GM19025 (cell line): ENCODE data around the gene SLC39A8.

ENCODE experiments used
- ATAC-seq: cut with Tn5 transposase; IDR thresholded peaks from one replicate; pipeline ENCODE4 v1.9.1; 2021; ENCODE audit warnings: mild to moderate bottlenecking, low read depth, moderate library complexity; ENCODE audit not compliant: unreplicated experiment

SLC39A8 gene

GRCh38 chr4:102342404-102343074, 2.7 kb downstream of the SLC39A8 start:
- ATAC-seq: no peak

GRCh38 chr4:102341201-102341600, 4.1 kb downstream of the SLC39A8 start:
- ATAC-seq: no peak

- no peak for ATAC-seq
Measured at GRCh38 chr4:102339018-102339417, 6.3 kb downstream of the SLC39A8 start.

- ATAC-seq: no peak
Measured at GRCh38 chr4:102338405-102338804, 6.9 kb downstream of the SLC39A8 start.

GRCh38 chr4:102335616-102336015, 9.7 kb downstream of the SLC39A8 start:
- ATAC-seq: no peak

- no peak for ATAC-seq
Measured at GRCh38 chr4:102334624-102335023, 10.7 kb downstream of the SLC39A8 start.

GRCh38 chr4:102333787-102334186, 11.5 kb downstream of the SLC39A8 start:
- no peak for ATAC-seq

- no peak for ATAC-seq
Measured at GRCh38 chr4:102328045-102328444, 17.2 kb downstream of the SLC39A8 start.

- no peak for ATAC-seq
Measured at GRCh38 chr4:102326951-102327350, 18.3 kb downstream of the SLC39A8 start.

GRCh38 chr4:102324730-102325129, 20.6 kb downstream of the SLC39A8 start:
- ATAC-seq: no peak

GRCh38 chr4:102322736-102323135, 22.5 kb downstream of the SLC39A8 start:
- ATAC-seq: no peak

GRCh38 chr4:102321260-102321995, 23.9 kb downstream of the SLC39A8 start:
- ATAC-seq: peak; percentile 83

- ATAC-seq: no peak
Measured at GRCh38 chr4:102319594-102319993, 25.7 kb downstream of the SLC39A8 start.

GRCh38 chr4:102318526-102318925, 26.8 kb downstream of the SLC39A8 start:
- ATAC-seq: no peak

GRCh38 chr4:102318105-102318504, 27.2 kb downstream of the SLC39A8 start:
- ATAC-seq: no peak

- ATAC-seq: no peak
Measured at GRCh38 chr4:102317459-102317858, 27.8 kb downstream of the SLC39A8 start.

- ATAC-seq: no peak
Measured at GRCh38 chr4:102316585-102316984, 28.7 kb downstream of the SLC39A8 start.

- ATAC-seq: no peak
Measured at GRCh38 chr4:102315532-102315931, 29.8 kb downstream of the SLC39A8 start.

GRCh38 chr4:102312417-102312816, 32.9 kb downstream of the SLC39A8 start:
- no peak for ATAC-seq

GRCh38 chr4:102311912-102312311, 33.4 kb downstream of the SLC39A8 start:
- no peak for ATAC-seq

- no peak for ATAC-seq
Measured at GRCh38 chr4:102311407-102311806, 33.9 kb downstream of the SLC39A8 start.
